ENCODE results near the gene GLIS1.

GLIS1 gene

DNA sequence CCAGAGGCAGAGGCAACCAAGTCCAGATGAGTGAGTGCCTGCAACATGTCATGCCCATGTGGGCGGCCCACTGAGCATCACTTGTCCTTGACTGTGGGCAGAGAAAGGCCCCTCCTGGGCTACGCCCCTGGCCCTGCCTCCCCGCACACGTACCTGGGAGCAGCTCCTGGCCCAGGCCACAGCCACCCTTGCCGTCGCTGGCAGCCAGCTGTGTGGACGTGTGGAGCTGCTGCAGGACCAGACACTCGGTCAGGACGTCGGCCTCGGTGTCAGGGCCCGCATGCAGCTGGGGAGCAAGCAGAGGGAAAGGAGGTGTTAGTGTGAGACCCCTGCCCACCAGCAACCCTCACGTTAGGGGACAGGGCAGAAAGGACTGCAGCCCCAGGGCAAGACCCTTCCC lies 218.5 kb downstream of the GLIS1 start:
- no peak for DNase-seq

DNA sequence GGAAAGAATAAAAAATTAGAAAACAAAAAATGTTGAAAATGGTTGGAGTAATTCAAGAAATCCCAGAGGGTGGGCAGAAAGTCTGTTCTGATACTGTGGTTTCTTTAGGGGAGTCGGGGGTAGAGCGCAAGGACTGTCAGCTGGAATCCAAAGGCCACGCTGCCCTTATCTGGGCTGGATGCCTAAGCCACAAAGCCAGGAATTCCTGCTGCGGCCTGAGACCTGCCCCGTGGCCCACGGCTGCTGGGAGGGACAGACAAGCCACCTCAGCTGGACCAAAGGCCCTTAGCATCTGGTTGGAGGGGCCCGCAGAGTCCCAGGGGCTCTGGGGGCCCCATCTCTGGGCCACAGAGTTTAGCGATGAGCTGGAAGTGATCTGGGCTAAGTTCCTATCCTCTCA lies 219.5 kb downstream of the GLIS1 start:
- no peak for DNase-seq

DNA sequence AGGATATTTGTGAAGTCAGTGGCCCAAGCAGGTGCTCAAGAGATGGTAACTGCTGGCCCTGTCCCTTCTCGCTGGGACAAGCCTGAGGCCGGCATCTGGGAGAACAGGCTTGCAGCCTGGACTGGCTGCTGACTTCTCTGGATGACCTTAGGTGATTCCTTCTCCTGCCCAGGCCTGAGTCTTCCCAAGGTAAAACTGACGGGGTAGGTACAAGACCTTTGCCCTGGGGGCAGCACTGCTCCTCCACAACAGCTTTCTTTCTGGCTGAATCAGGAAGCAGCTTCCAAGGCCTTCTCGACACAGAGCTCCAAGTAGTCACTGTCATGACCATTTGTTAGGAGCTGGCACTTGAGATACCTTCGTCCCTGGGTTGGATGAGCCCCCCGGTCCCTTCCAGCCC lies 220.2 kb downstream of the GLIS1 start:
- no peak for DNase-seq

GRCh38 chr1:53517821-53518352 lies 221.1 kb downstream of the GLIS1 start:
- DNase-seq = no peak

GRCh38 chr1:53517109-53517508 lies 221.9 kb downstream of the GLIS1 start:
- no peak for DNase-seq

DNA sequence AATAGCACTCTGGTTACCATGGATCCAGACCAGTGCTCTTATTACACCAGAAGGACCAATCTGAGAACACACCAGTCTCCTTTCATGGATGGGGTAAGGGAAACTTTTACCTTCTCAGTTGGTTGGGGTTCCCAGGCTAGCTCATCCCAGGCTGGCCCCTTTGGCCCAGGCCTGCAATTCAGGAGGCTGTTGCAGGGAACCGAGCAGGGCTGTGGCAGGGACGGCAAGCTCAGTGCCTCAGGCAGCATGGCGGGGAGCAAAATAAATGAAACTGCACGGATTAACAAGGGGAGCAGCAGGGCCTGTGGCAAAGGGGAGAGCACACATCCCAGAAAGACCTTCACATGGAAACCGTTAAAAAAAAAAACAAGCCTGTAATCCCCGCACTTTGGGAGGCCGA lies 222.8 kb downstream of the GLIS1 start:
- no peak for DNase-seq

- DNase-seq = no peak
Observed at GRCh38 chr1:53514436-53514835, 224.5 kb downstream of the GLIS1 start.

DNA sequence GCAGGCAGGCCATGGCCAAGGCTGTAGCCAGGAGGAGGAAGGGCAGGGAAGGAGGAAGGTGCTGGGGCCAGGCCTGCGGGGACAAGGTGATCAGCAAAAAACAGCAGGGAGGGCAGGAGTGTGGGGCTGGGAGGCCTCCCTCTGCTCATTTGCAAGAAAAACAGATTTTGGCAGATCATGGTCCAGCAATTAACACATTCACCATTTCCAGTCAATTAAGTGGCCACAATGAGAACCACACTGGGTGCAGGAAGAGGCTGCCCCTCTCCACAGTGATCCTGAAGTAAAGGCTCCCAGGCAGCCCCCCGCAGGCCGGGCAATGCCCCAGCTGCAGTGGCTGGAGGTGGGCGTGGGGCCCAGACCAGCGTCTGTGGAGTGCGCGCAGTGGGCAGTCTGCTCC lies 225.1 kb downstream of the GLIS1 start:
- no peak for DNase-seq

DNA sequence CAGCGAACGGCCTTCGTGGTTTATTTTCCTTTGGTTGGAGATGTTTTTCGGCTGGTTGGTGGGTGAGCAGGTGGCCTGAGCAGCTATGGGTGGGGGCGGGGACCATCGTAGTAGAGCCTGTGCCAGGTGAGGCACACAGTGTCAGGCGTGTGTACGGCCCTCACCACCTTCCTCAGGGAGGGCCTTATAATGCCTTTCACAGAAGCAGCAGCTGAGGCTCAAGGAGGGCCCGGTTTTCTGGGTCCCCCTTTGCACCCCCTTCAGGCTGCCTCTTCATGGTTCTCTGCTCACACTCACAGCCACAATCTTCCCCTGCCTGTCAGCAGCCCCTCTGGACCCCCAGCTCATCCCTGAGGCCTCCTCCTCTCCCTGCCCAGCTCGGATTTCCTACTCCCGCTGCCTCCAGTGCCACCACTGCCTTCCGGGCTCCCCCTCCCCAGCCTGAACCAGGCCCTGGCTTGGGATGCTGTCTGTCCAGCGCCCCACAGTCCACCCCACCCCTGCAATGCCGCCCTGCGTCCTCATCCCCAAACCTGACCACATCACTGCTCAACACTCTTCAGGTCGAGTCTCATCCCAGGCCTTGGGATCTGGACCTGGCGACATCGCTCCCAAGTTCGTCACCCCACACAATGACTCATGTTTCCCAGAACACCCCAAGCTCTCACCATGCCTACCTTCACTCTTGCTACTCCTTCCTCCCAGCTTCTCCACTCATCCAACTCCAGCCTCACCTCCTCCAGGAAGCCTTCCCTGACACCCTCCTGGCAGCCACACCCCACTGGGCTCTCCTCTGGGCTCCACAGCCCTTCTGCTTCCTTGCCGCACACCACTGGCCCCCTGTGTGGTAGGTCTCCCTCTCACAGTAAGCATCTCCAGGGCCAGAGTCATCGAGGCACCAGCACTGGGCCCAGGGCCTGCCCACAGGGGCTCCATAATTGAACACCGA lies 225.9 kb downstream of the GLIS1 start:
- no peak for DNase-seq

GRCh38 chr1:53511933-53512806 lies 226.8 kb downstream of the GLIS1 start:
- DNase-seq = peak; percentile 48

DNA sequence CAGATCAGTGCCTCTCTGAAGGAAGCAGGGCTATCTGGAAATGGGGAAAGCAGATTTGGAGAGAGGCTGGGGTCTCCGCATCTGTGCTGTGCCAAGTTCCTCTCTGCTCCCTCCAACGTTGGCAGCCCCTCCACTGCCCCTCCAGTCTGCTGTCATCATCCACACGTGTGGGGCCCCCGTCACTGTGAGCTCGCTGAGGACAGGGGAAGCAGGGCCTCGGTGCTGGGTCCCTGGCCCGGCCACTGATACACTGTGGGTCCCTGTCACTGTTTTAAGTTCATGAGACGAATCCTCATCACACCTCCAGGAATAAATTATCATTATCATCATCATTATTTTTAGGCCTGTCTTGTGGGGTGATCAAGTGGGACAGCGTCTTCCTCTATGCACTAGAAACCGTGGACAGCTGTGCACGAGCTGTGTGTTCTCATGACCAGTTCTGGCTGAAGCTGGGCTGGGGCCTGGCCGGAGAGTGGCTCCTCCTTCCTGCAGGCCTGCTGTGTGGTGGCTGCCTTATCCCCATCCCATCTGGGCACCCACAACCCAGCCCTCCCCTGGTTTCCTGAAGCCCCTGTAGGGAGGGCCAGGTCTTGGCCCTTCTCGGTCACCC lies 227.5 kb downstream of the GLIS1 start:
- DNase-seq = no peak

DNA sequence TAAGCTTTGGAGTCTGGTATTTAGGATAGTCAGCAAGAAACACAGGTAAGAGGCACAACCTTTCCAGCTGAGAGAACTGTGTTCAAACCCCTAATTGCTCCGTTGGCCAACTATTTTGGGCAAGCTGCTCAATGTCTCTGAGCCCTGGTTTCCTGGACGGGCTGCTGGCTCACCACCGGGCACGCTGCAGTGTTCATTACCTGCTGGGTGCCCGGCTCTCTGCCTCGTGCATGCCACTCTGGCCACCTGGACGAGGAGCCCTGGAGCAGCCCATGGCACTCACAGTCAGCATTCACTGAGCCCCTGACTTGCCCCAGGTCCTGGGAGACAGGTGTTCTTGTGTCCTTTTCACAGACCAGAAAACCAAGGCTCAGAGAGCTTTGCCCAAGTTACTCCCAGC lies 228.7 kb downstream of the GLIS1 start:
- DNase-seq = no peak

DNA sequence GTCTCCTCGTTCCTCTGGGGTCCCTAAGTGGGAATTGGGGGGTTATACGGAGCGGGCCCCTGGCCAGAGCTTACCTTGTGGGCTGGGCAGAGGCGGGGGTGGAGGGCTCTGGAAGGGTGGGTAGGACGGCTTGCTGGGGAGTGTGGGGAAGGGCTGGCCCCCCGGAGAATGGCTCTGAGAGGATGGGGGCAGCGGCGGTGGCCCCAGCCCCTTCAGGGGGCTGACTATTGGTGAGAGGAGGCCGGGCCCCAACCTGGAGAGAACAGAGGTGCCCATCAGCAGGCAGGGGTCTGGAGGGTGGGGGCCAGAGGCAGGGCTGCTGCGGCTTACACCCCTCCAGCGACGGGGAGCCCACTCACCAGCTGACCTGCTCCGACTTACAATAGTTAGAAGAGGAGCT lies 229.2 kb downstream of the GLIS1 start:
- no peak for DNase-seq

- peak; percentile 60 for DNase-seq
Observed at GRCh38 chr1:53508991-53509666, 229.8 kb downstream of the GLIS1 start.

DNA sequence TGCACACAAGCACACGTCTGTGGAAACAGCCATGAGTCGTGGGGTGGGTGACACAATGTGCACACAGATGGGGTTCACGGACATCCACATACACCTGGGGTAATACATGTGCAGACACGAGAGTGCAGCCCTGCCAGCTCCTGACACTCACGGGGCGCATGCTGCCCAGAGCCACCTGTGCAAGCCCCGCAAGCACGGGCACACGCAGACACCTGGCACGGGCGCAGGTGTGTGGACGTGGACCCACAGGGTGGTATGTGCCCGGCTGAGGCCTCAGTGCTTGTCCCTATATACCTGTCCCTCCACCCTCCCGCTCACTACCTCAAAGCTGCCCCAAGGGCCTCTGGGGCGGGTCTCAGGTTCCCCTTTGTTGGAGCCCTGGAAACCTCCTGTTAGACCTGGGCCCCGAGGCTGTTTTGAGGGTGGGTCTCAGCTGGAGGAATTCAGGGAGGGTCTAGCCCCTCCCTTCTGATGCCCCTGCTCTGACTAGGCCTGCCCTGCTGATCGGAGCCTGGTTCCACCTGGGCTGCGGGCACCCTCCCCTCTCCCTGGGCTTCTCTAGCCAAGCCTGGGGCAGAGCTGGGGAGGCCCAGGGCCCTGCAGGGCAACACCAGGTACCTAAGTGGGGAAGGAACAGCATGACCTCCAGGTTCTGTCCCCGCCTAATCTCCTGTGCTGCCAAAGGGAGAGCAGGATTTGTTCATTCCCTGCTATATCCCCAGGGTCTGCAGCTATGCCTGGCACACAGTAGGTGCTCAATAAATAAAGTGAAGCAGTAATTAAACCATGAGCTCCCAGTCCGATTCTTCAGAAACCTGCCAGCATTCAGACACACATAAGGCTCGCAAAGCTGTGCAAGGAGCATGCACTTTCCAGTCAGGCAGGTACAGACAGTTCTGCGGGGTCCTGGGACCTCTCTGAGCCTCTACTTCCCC lies 230.6 kb downstream of the GLIS1 start:
- DNase-seq = no peak

DNA sequence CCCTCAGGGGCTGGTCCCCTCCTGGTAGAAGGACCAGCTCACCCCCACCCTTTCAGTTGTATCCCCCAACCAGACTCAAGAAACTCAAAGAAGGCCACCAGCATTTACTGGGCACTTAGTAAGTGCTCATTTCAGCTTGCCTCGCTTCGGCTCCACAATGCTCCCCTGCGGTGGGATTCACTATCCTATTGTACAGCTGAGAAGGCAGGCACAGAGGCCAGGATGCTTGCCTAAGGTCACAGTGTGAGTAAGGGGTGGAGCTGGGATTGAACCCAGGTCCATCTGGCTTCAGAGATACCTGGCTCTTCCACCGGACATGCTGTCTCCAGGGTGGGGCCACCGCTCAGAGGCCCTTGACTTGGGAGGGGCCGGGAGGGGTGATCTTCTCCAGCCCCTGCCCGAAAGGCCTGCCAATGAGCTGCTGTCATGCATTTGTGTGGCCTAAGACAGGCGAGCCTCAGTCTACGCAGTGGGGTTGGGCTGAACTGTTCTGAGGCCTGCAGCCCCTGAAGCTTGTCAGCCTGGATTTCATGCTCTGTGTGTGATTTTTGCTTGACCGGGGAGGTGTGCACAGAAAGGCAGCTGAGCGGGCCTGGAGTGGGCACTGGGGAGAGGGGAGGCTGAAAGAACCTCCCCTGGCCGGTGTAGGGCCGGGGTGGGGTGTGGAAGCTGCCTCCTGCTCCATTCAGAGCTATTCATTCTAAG lies 231.7 kb downstream of the GLIS1 start:
- DNase-seq = peak; percentile 70

DNA sequence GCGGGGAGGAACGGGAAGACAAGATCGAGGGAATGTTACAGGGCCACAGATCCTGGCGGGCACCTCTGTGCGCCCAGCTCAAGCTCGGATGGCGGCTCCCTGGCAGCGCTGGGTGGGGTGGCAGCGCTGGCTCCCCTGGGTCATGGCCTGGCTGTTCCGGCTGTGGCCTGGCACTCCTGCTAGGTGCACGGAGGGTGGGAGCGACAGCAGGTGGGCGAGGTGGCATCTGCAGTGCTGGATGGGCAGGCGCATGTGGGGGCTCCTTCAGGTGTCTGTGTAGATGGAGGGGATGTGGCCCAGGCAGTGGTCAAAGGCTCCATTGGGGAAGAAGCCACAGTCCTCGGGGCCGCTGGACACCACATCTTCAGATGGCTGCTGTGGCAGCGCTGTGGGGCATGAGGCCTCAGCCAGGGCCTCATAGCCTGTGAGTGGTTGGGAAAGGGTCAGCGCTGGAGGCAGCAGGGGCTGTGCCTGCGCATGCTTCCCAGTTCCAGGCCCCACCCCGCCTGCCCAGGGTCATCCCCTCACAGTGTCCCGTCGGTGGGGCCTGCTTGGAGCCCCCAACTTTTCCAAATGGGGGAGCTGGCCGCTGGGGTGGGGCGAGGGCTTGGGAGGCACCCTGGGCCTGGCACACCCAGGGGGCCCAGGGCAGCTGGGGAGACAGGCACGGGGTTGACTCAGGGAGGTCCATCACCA lies 232.5 kb downstream of the GLIS1 start:
- DNase-seq = no peak

- DNase-seq = no peak
Observed at GRCh38 chr1:53505891-53506290, 233.1 kb downstream of the GLIS1 start.

GRCh38 chr1:53505401-53505800 lies 233.6 kb downstream of the GLIS1 start:
- DNase-seq = no peak

DNA sequence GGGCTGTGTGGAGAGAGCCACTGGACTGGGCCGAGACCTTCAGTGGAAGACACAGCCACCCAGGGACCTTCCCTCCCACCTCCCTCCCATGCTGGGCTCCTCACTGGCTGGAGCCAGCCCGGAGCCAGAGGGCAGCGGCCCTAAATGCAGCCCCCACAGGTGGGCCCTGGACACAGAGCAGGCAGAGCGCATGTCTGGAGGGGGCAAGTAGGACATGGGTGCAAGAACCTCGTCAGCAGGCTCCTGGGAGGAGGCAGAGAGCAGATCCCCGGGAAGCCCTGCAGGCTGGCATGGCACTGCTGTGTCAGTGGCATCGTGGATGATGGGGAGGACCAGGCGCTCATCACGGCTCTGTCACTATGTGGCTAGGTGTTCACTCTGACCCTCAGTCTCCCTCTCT lies 234.1 kb downstream of the GLIS1 start:
- no peak for DNase-seq

All from eye (tissue), 1 donor.